ENCODE results near the gene PTBP1.
"Not testable (repeated sequence)": the region's sequence is repeated elsewhere in the genome, so short reads cannot be mapped to it uniquely, and the experiment has no call there.

Gene PTBP1

DNA sequence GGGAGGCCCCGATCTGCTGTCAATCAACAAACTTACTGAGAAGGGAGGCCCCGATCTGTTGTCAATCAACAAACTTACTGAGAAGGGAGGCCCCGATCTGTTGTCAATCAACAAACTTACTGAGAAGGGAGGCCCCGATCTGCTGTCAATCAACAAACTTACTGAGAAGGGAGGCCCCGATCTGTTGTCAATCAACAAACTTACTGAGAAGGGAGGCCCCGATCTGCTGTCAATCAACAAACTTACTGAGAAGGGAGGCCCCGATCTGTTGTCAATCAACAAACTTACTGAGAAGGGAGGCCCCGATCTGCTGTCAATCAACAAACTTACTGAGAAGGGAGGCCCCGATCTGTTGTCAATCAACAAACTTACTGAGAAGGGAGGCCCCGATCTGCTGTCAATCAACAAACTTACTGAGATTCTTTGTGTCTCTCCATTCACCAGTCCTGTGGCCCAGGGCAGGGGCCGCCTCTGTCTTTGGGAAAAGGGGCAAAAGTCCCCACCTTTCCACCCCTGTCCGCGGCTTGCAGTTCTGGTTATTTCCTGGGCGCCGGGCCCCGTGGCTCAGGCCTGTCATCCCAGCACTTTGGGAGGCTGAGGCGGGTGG is 56.5 kb downstream of the PTBP1 start:
- not testable (repeated sequence) for DNase-seq (ENCODE audit: low read depth in 3 of 3)

DNA sequence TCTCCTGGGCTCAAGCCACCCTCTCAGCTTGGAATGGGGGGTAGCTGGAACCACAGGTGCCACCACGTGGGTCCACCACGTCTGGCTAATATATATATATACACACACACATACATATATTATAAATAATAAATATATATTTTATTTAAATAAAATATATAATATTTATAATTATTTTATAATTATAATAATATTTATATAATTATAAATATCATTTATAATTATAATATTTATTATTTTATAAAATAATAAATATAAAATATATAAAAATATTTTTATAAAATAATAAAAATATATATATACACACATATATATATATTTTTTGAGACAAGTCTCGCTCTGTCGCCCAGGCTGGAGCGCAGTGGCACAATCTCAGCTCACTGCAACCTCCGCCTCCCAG is 57.3 kb downstream of the PTBP1 start:
- DNase-seq (ENCODE audit: low read depth in 3 of 3), result no peak

DNA sequence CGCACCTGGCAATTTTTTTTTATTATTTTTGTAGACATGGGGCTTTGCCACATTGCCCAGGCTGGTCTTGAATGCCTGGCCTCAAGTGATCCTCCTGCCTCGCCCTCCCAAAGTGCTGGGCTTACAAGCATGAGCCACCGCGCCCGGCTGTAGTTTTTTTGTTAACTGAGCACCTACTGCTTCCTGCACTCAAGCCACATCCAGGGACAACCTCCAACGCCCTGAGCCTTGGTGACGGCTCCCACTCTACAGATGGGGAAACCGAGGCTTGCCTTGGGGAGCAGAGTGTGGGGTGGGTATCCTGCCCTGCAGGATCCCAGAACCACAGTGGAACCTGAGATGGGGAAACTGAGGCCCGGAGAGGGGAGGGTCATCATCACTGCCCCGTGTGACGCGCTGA is 57.9 kb downstream of the PTBP1 start:
- DNase-seq (ENCODE audit: low read depth in 3 of 3), result no peak

DNA sequence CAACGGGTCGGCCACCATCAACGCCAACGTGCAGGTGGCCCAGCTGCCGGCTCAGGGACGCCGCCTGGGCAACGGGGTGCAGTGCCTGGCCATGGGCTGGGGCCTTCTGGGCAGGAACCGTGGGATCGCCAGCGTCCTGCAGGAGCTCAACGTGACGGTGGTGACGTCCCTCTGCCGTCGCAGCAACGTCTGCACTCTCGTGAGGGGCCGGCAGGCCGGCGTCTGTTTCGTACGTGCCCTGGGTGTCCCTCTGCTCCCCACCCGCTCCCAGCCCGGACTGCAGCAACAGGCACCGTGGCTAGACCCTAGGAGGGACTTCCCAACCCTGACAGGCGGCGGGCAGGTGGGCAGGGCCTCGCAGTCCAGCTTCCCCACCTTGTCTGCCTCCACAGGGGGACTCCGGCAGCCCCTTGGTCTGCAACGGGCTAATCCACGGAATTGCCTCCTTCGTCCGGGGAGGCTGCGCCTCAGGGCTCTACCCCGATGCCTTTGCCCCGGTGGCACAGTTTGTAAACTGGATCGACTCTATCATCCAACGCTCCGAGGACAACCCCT is 58.4 kb downstream of the PTBP1 start:
- DNase-seq (ENCODE audit: low read depth in 3 of 3), result no peak

DNA sequence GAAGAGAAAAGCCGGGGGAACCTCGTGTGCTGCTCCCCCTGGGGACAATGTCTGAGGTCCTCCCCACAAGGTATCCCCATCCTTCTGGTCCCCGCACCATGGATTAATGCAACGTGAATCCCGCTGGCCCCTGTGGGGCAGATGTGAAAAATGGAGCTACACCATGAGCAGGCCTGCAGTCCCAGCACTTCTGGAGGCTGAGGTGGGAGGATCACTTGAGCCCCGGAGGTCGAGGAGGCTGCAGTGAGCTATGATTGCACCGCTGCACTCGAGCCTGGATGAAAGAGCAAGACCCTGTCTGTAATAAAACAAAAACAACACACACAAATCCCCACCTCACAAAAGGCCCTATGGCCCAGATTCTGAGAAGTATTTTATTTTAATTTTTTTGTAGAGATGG is 61.0 kb downstream of the PTBP1 start:
- no peak for DNase-seq (ENCODE audit: low read depth in 3 of 3)

DNA sequence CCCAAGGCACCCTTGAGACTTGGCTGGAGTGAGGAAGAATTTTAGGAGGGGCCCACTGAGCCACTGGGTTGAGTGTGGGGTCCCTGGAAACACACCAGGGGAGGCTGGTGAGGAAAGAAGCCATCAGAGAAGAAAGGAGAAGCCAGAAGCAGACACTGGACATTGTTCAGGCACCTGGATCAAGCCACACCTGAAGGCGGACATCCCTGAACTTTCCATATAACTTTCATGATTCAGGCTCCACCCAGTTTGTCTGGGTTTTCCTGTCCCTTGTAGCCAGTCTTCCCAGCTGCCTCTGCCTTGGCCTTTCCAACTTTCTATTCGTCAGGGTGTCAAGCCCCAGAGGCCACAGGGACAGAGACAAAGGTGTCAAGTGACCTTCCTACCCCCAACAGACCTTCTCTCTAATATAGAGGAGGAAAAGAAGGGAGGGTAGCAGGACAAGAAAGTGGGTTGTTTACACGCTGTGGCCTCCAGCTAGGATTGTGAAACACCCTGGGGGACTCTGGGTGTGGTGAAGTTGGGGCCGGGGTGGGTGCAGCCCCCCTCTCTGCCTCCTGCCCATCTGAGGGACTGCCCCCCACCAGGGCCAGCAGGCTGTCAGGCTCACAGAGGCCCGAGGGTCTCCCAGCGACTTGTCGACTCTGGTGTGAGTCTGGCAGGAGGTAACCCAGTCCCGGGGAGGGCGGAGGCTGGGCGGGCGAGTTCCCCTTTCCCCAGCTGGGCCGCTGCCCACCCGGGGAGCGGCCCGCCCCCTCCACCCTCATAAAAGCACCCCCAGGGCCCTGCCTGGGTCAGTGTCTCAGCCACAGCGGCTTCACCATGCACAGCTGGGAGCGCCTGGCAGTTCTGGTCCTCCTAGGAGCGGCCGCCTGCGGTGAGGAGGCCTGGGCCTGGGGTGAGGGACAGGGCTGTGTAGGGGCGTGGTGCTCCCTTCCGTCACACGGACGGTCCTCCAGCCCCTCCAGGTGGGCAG is 61.9 kb downstream of the PTBP1 start, which contains the start of gene CFD:
Gene CFD (plus strand): TSS at position 797 of the 976 bp plus-strand sequence. CDS start 26 bp downstream, at position 823.
- no peak for DNase-seq (ENCODE audit: low read depth in 3 of 3)

DNA sequence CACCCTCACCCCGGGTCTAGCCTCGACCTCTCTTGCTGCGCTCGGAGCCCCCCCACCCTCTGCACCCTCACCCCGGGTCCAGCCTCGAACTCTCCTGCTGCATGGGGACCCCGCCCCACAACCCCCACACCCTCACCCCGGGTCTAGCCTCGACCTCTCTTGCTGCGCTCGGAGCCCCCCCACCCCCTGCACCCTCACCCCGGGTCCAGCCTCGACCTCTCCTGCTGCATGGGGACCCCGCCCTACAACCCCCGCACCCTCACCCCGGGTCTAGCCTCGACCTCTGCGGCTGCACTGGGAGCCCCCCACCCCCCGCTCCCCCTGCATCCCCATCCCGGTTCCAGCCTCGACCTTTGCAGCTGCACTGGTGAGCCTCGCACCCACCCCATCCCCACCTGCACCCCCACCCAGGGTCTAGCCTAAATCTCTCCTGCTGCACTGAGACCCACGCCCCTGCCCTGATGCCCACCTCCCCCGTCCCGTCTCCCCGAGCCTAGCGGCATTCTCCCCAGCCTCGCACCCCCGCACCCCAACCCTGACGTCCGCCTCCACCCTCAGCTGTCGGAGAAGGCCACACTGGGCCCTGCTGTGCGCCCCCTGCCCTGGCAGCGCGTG is 64.0 kb downstream of the PTBP1 start:
- no peak for DNase-seq (ENCODE audit: low read depth in 3 of 3)
